Daoy (cell line): ENCODE measurements around the gene PIGM. TPM values are rescaled to one million over a fixed set of nuclear protein-coding genes. Genes with fewer than 3 reads are reported as not detected.

Experiments
- DNase-seq: peaks from one replicate; pipeline ENCODE4 v3.0.0-alpha.2; 2015; ENCODE audit warnings: low read depth
- total RNA-seq: library from RNA; depleted of rRNA; stranded (reverse); fragments of >200 nt; shearing (Covaris generic); gene quantifications from 2 replicates; pipeline ENCODE4 v1.2.3, GENCODE V29; 2014; rRNA removed

Gene PIGM
- total RNA-seq, 1 experiment from 2014 or later, result 5.3 TPM

GRCh38 chr1:159989581-159989980 is 42.2 kb downstream of the PIGM start:
- no peak for DNase-seq

GRCh38 chr1:159988006-159988405 is 43.8 kb downstream of the PIGM start:
- DNase-seq, result no peak

GRCh38 chr1:159987186-159987585 is 44.6 kb downstream of the PIGM start:
- no peak for DNase-seq

GRCh38 chr1:159986531-159986930 is 45.3 kb downstream of the PIGM start:
- no peak for DNase-seq

- DNase-seq, result no peak
Observed at GRCh38 chr1:159986093-159986492, 45.7 kb downstream of the PIGM start.

- DNase-seq, result no peak
Observed at GRCh38 chr1:159985473-159985872, 46.3 kb downstream of the PIGM start.

GRCh38 chr1:159983681-159984080 is 48.1 kb downstream of the PIGM start:
- no peak for DNase-seq

GRCh38 chr1:159982280-159982679 is 49.5 kb downstream of the PIGM start:
- DNase-seq, result no peak

GRCh38 chr1:159981351-159982055 is 50.3 kb downstream of the PIGM start:
- no peak for DNase-seq

- DNase-seq, result no peak
Observed at GRCh38 chr1:159980786-159981185, 51.0 kb downstream of the PIGM start.

- DNase-seq, result no peak
Observed at GRCh38 chr1:159980076-159980475, 51.7 kb downstream of the PIGM start.

GRCh38 chr1:159979257-159979656 is 52.5 kb downstream of the PIGM start:
- no peak for DNase-seq

- no peak for DNase-seq
Observed at GRCh38 chr1:159978107-159978398, 53.7 kb downstream of the PIGM start.

- no peak for DNase-seq
Observed at GRCh38 chr1:159977364-159978106, 54.3 kb downstream of the PIGM start.

Other genes starting within 250 kb of the PIGM start
- not detected in 2 replicates for gene FCRL6, start 229.6 kb downstream of the PIGM start, total RNA-seq
- gene SLAMF8, start 205.1 kb downstream of the PIGM start, total RNA-seq, result 0.18 and 0.63 TPM in 2 replicates
- not detected in 2 replicates for gene VSIG8, start 169.3 kb downstream of the PIGM start, total RNA-seq
- gene CFAP45, start 131.8 kb downstream of the PIGM start, total RNA-seq, result 0.46 and 1.7 TPM in 2 replicates
- 570 and 651 TPM in 2 replicates for gene TAGLN2, start 106.5 kb downstream of the PIGM start, total RNA-seq
- gene IGSF9, start 86.4 kb downstream of the PIGM start, total RNA-seq, result 1.7 and 2.7 TPM in 2 replicates
- 0.77 TPM in 1 of 2 replicates, not detected in the other for gene SLAMF9, start 77.8 kb downstream of the PIGM start, total RNA-seq
- gene KCNJ10, start 38.2 kb upstream of the PIGM start, total RNA-seq, result under 0.01 TPM in 1 of 2 replicates, not detected in the other
- not detected in 2 replicates for gene KCNJ9, start 49.5 kb upstream of the PIGM start, total RNA-seq
- gene IGSF8, start 66.6 kb upstream of the PIGM start, total RNA-seq, result 26.0 and 27.6 TPM in 2 replicates
- not detected in 2 replicates for gene ATP1A2, start 83.8 kb upstream of the PIGM start, total RNA-seq
- gene ATP1A4, start 119.6 kb upstream of the PIGM start, total RNA-seq, result not detected in 2 replicates
- not detected in 2 replicates for gene CASQ1, start 158.6 kb upstream of the PIGM start, total RNA-seq
- gene PEA15, start 173.4 kb upstream of the PIGM start, total RNA-seq, result 51.9 and 57.7 TPM in 2 replicates
- 32.1 and 58.1 TPM in 2 replicates for gene DCAF8, start 230.6 kb upstream of the PIGM start, total RNA-seq